HG03571 (cell line): ENCODE measurements around the gene TMEM59L.
"Not testable (repeated sequence)": the region's sequence is repeated elsewhere in the genome, so short reads cannot be mapped to it uniquely, and the experiment has no call there.

ENCODE experiments used
- ATAC-seq: cut with Tn5 transposase; IDR thresholded peaks from one replicate; pipeline ENCODE4 v1.9.1; 2021; ENCODE audit not compliant: unreplicated experiment

The TMEM59L gene

DNA sequence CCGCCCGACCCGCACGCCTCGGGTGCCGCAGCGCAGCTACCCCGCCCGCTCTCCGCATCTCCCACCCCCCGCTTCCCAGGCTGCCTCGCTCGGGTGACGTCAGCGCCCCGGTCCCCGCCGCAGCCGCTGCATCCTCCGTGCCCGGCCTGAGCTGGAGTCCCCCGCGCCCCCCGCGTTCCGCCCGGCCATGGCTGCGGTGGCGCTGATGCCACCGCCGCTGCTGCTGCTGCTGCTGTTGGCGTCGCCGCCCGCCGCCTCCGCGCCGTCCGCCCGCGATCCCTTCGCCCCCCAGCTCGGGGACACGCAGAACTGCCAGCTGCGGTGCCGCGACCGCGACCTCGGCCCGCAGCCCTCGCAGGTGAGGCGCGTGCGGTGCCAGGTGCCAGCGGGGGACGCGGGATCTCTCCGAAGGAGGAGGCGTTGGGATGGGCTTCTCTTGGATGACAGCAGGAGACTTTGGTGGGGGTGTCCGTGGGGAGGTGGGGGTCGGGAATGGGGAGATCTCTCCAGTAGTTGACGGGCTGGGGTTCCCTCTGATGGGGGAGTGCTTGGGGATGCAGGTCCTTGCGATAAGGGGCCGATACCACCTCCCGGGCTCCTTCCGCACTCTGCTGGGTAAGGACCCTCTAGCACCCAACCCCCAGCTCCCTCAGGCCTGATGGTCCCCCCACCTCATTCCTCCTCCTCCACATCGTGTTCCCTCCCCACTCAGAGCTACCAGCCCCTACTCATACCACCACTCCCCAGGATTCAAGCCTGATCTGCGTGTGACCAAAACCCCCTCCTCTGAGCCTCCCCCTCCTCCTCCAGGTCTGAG is at the start of gene TMEM59L:
TSS of gene TMEM59L (plus strand) at position 99 of the 817 bp plus-strand sequence. CDS start at position 188, 89 bp downstream.
- ATAC-seq, result no peak

DNA sequence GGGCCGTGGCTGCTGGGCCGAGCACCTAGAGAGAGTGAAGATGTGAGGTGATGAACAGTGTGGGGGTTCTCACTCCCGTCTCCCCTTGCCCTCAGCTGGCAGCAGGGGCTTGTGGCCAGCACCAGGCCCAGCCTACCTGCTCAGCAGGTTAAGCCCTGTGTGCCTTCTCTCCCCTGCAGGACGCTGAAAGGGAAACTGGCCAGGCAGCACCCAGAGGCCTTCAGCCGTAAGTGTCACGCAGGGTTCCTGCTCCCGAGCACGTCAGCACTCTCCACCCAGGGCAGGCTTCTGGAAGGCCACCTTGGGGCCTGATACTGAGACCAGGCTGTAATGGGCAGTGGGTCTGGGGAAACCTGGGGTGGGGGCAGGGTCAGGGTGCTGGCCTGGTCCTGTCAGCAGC is 45.7 kb upstream of the TMEM59L start:
- no peak for ATAC-seq

DNA sequence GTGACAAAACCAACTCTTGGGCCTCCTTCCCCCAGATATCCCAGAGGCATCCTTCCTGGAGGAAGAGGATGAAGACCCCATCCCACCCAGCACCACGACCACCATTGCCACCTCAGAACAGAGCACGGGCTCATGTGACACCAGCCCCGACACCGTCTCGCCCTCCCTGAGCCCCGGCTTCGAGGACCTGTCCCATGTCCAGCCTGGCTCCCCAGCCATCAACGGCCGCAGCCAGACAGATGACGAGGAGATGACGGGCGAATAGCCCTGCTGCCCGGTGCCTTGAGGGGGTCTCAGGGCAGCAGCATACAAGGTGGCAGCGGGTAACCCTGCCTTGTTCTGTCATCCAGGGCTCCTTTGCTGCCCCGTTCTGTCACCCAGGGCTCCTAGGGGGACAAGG is 44.3 kb upstream of the TMEM59L start:
- ATAC-seq, result no peak

DNA sequence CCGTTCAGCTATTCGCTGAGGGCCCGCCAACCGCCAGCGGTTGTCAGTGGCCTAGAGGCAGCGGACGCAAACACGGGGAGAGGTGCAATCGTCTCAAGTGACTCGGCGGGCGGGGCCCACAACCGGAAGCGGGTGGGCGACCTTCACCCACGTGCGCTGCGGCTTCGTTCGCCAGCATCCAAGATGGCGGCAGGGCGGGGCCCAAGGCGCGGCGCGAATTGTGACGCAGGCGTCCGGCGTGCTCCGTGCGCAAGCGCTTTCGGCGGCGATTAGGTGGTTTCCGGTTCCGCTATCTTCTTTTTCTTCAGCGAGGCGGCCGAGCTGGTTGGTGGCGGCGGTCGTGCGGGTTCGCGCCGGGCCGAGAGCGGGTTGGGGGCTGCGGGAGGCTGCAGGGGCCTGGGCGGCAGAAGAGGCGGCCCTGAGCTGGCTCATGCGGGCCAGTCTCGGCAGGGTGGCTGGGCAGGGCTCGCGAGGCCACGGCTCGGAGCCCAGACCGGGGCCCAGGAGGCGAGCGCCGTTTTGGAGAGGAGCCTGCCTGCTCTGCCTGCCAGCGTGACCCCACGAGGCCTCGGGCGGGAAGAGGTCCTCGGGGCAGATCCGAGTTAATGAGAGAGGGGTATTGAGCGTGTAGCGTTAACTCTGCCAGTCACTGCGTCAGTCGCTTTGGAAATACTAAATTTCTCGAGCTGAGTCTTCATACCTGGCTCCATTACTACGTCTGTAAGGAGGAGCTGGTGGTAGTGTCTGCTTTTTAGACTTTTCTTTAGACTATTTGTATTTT is 40.9 kb upstream of the TMEM59L start, which contains the start of gene UBA52:
TSS of gene UBA52 (plus strand) at position 294 of the 781 bp plus-strand sequence. CDS start 1,444 bp downstream, outside the sequence.
- ATAC-seq, result peak; percentile 85

DNA sequence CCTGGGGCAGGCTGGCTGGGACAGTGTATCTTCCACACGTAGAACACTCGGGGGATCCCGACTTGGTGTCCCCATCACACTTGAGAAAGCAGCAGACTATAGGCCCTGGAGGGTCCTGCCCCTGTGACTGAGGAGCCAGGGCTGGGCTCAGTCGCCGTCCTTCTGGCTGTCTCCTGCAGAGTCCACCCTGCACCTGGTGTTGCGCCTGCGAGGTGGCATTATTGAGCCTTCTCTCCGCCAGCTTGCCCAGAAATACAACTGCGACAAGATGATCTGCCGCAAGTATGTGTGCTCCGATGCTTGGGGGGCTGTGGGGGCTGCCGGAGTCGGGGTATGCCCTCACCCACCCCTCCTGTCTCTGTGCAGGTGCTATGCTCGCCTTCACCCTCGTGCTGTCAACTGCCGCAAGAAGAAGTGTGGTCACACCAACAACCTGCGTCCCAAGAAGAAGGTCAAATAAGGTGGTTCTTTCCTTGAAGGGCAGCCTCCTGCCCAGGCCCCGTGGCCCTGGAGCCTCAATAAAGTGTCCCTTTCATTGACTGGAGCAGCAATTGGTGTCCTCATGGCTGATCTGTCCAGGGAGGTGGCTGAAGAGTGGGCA is 37.9 kb upstream of the TMEM59L start:
- no peak for ATAC-seq

DNA sequence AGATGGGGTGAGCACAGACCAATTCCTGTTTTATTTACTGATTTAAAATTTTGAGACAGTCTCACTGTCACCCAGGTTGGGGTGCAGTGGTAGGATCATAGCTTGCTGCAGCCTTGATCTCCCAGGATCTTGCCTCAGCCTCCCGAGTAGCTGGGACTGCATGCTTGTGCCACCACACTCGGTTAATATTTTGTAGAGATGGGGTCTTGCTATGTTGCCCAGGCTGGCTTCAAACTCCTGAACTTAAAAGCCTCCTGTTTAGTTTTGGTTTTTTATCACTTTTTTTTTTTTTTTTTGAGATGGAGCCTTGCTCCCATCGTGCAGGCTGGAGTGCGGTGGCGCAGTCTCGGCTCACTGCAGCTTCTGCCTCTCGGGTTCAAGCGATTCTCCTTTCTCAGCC is 36.3 kb upstream of the TMEM59L start:
- no peak for ATAC-seq

DNA sequence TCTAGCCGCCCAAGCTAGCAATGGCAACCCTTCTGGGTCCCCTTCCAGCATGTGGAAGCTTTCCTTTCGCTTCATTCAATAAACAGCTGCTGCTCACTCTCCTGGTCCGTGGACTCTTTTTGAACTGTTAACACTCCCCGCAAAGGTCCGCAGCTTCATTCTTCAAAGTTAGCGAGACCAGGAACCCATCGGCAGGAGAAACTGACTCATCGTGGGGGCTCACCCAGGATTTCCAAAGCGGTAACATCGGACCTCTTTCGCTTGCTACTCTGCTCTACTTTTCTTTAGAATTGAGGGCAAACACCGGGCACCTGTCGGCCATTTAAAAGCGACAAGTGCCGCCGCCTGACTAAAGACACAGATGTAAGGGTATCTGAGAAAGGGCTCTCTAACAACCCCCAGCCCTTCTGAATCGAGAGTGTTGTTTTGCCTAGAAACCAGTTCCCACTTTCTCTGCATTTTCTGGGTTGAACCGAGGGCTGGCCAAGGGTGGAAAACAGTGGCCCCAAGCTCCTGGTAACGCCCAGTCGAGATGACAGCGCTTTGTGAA is 35.2 kb upstream of the TMEM59L start:
- ATAC-seq, result no peak

DNA sequence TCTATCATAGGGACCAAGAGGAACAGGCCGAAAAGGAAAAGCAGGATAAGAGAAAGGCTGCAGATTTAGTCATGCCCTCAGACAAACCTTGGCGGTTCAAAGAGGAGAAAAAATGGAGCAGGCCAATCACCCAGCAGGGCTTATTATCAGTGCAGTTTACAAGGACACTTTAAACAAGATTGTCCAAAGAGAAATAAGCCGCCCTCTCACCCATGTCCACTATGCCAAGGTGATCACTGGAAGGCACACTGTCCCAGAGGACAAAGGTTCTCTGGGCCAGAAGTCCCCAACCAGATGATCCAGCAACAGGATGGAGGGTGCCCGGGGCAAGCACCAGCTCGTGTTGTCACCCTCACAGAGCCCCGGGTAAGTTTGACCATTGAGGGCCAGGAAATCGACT is 32.4 kb upstream of the TMEM59L start:
- no peak for ATAC-seq

DNA sequence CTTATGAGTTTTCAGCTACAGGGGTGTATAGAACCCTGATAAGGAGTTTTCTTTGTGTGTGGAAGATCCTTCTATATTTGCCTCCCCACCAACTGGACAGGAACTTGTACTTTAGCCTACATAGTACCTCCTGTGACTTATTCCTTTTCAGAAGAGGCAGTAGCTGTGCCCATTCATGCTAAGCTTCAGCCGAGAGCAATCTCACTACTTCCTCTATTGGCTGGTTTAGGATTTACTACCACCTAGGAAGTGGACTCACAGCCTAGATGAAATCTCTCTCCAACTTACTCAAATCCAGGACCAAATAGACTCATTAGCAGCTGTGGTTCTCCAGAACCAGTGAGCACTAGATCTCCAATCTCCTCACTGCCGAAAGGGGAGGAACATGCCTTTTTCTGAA is 26.4 kb upstream of the TMEM59L start:
- no peak for ATAC-seq

DNA sequence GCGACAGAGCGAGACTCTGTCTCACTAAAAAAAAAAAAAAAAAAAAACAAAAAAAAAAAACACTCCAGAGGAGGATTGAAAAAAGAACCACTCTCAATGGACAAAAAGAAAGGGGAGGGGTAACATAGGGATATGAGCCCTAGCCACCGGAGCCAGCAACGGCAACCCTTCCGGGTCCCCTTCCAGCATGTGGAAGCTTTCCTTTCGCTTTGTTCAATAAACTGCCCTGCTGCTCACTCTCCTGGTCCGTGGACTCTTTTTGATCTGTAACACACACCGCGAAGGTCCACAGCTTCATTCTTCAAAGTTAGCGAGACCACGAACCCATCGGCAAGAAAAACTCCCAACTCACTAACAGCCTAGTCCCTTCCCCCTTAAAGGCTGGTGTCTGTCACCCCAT is 25.1 kb upstream of the TMEM59L start:
- no peak for ATAC-seq

DNA sequence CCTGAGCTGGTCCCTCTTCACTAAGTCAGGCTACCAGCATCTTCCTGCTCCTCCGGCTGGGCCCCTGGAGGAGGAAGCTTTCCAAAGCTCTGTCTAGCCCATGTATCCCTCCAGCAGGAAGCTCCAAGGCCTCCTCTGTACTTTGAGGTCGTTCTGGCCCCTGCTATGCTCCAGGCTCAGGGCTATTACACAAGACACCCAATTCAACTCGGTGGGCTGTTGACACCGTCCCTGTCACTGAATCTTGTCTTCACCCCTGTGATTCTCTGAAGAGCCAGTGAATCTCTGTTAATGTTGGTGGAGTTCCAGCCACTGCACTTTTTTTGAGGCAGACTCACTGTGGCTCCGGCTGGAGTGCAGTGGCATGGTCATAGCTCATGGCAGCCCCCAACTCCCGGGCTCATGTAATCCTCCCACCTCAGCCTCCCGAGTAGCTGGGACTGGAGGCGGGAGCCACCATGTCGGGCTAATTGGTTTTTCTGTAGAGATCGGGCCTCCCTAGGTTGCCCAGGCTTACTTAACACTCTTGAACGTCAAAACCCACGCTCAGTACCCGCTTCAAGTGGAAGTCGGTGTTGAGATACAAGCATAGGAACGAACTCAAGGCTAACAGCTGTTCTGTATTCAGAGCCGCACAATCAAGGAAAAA is 24.6 kb upstream of the TMEM59L start:
- no peak for ATAC-seq

DNA sequence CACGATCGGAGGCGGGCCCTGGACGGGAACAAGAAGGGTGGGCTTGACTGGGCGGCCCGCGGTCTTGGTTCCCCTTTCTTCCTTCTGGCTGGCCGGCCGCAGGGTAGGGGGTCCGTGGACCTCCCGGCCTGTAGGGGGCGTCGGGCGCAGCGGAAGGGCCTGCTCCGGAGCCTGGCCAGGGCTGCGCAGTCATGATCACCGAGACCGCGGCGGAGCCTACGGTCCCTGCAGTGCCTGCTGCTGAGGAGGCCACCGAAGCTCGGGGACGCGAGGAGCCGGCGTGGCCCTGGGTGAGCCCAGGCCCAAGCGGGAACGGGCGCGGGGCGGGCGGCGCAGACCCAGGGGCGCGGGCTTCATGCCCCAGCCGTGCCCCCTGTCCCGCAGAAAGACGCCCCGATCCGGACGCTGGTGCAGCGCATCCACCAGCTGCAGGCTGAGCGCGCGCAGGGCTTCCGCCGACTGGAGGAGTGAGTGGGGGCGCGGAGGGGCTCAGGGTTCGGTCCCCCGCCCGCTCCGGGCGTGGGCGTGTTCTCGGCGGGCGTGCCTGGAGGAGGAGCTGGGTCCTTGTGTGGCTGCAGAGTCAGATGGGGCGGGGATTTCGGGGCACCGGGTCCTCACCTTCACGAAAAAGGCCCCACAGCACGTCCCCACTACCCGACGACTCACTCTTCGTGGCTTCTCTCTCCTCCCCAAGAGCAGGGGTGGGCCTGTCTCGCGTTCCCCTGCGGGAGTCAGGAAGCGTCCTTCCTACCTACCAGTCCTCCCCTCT is 23.9 kb upstream of the TMEM59L start, which contains the start of gene REX1BD:
TSS of gene REX1BD (plus strand) at position 188 of the 769 bp plus-strand sequence. CDS start at position 192, 4 bp downstream.
- peak; percentile 63 for ATAC-seq

DNA sequence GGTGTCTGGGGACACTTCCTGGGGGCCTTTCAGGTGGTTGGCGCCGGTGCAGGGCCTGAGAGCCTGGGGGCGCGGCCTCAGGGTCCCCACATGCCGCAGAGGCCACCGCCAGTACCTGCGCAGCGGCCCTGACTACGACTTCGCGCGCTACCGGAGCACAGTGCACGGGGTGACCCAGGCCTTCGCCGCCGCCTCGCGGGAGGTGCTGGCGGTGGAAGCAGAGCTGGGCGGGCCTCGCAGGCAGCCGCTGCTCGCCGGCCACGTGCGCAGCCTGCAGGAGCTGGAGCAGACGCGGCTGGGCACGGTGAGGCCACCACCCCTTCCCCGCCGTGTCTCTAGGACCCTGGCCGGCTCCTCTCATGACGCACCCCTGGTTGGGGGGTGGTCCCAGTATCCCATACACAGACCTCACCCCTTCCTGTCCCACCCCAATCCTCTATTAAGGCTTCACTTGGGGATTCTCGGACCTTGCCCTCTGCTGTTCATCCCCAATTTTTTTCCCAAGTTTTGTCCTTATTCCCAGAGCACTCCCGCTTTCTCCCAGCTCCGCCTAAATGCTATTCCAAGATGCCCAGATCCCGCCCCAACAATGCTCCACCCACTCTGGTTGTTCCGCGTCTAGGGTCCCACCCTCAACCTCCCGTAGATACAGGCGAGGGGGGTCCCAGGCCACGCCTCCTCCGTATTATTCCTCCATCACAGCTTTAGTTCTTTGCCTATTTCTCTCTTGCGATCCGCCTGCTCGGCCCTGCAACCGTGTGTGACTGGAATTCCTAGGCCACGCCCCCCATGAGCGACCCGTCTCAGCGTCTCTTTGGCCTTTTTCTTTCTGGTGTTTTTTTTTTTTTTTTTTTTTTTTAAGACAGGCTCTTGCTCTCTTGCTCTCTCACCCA is 23.0 kb upstream of the TMEM59L start:
- peak; percentile 28 for ATAC-seq

DNA sequence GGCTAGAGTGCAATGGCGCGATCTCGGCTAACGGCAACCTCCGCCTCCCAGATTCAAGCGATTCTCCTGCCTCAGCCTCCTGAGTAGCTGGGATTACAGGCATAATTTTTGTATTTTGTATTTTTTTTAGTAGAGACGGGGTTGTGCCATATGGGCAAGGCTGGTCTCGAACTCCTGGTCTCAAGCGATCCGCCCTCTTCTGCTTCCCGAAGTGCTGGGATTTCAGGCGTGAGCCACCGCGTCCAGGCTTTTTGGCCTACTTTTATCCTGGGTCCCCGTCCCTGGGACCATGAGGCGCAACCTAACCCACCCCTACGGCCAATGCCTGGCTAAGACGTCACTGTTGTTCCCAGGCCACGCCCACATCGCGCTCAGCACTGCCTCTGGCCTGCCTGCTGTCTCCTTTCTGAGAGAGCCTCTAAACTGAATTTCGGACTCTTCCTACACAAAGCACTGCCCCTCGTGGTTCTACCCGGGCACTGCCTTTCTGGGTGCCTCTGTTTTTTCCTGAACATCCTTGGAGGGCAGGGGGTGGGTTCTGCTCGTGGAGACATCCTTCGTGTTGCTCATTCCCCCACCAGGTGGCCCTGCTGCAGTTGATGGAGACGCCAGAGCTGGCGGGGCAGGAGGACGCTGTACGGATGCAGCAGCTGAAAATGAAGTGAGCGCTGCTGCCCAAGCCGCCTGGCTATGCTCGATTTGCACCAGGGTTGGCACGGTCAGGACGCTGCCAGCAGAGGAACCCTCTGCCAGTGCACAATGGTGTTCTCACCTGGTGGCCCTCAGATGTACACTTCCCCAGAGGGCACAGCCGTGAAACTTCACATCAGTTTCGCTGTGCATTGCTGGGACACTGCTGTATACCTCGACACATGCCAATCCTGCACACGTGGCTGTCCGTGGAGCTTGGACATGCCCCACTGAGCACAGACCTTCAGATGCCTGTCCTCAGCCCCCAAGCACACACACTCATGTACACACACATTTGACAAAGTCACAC is 22.1 kb upstream of the TMEM59L start:
- ATAC-seq, result no peak

DNA sequence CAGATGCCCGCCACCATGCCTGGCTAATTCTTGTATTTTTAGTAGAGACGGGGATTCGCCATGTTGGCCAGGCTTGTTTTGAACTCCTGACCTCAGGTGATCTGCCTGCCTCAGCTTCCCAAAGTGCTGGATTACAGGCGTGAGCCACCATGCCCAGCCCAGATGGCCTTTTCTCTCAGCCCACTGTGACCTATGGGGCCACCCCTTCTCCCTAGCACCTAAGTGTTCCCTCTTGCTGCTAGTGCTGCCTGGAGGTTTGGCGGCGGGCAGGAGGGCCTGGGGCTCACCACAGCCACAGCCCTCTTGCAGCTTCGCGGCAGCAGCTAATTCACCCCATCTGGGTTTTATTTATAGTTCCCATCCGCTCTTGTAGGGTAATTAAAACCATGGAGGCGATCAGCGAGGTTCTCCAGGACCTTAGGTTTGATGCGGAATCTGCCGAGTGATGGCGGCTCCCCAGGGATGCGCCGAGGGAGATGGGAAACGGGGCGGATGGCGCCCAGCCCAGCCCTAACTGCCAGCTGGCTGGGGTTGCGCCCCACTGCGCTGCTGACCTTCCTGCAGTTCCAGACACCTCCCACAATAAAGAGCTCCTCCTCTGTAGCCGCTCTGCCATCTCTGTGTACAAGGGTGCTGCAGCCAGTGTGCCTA is 20.8 kb upstream of the TMEM59L start:
- ATAC-seq, result no peak

DNA sequence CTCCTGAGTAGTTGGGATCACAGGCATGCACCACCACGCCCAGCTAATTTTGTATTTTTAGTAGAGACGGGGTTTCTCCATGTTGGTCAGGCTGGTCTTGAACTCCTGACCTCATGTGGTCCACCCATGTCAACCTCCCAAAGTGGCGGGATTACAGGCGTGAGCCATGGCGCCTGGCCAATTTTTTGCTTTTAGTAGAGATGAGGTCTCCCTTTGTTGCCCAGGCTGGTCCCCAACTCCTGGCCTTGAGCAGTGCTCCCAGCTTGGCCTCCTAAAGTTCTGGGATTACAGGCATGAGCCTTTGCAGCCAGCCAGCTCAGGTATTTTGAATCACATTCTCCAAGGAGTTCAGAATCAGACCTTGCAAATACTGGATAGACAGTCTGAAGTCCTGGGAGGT is 19.9 kb upstream of the TMEM59L start:
- ATAC-seq, result not testable (repeated sequence)

DNA sequence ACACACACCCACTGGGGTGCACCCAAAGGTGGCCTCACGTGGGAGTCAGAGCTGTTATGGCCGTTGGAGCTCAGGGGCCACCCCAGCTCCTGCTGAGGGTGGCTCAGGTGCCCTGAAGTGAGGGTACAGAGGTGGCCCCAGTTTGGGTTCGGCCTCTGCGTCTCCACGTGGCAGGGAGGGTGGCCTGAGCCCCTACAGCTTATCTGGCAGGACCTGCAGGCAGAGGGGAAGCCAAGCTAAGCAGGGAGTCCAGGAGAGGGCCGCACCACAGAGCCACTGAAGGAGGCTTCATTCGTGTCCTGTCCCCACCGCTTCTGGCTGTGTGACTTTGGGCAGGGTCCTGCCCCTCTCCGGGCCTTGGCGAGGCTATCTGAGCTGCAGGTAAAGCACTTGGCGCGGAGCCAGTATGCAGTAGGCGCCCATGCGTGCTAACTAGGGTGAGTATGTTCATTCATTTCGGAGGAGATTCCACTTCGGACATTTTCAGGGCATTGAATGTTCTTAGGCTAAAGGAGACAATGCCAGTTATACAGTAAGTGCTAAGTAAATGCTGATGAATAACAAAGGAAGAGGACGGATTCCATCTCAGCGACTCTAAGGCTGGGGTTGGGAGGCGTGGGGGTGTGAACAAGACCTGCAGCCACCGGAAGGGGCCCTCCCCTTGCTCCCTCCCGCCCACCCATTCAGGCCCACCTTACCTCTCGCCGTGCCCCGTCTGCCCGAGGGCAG is 19.1 kb upstream of the TMEM59L start:
- no peak for ATAC-seq
